ENCODE results near the gene NLRP13. TPM values are rescaled to one million over a fixed set of nuclear protein-coding genes. Genes with fewer than 3 reads are reported as not detected.

The NLRP13 gene
- total RNA-seq, 1 donor from 2014 or later, result not detected

- H3K4me3 ChIP-seq (ENCODE audit: insufficient read depth, low read depth, low read length), result no peak overlapping the region
- Mint-ChIP-seq H3K4me1 (ENCODE audit: low read depth, unreplicated experiment) (no peaks in the 10 kb centered on the region), H3K36me3 (ENCODE audit: low read depth, unreplicated experiment) (no peaks in the 10 kb centered on the region), H3K9me3 (ENCODE audit: unreplicated experiment) (peaks cover 26% of the 10 kb centered on the region), H3K4me3 (ENCODE audit: unreplicated experiment) (no peak overlapping the region), H3K27me3 (ENCODE audit: low read depth, unreplicated experiment) (no peaks in the 10 kb centered on the region), H3K27ac (ENCODE audit: unreplicated experiment) (no peak overlapping the region)
- no peaks in the 10 kb centered on the region for H3K27me3 ChIP-seq (ENCODE audit: insufficient read depth, low read length)
- no peaks in the 10 kb centered on the region for H3K4me1 ChIP-seq (ENCODE audit: insufficient read depth, low read length)
- FAIRE-seq, result no peak
- no peak overlapping the region for H3K4me2 ChIP-seq (ENCODE audit: low read length)
- peaks cover 8% of the 10 kb centered on the region for H3K9me3 ChIP-seq (ENCODE audit: insufficient read depth, low read depth, low read length)
- DNase-seq (ENCODE audit: low read depth), result no peak
- no peaks in the 10 kb centered on the region for H4K20me1 ChIP-seq (ENCODE audit: insufficient read depth, low read length)
- no peak overlapping the region for H3K27ac ChIP-seq (ENCODE audit: low read depth, low read length)
- no peak overlapping the region for H2AFZ ChIP-seq (ENCODE audit: low read depth, low read length)
- H3K79me2 ChIP-seq (ENCODE audit: insufficient read depth, low read length), result no peaks in the 10 kb centered on the region
- H3K36me3 ChIP-seq (ENCODE audit: insufficient read depth, low read length), result no peaks in the 10 kb centered on the region
- no peak for TF ChIP-seq CTCF (IDR thresholded peaks at IDR 0.05; ENCODE audit: insufficient read depth, low read depth, low read length)
- no peak for TF ChIP-seq EZH2 (IDR thresholded peaks at IDR 0.05; ENCODE audit: insufficient read depth, low read length)
- H3K9ac ChIP-seq (ENCODE audit: low read length), result no peak overlapping the region
These were observed 73.2 kb downstream of the NLRP13 start for GRCh38 chr19:55858969-55859368.

DNA sequence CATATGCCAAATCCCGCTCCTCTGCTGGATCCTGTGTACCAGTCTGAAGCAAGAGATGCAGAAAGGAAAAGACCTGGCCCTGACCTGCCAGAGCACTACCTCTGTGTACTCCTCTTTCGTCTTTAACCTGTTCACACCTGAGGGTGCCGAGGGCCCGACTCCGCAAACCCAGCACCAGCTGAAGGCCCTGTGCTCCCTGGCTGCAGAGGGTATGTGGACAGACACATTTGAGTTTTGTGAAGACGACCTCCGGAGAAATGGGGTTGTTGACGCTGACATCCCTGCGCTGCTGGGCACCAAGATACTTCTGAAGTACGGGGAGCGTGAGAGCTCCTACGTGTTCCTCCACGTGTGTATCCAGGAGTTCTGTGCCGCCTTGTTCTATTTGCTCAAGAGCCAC lies 73.7 kb downstream of the NLRP13 start:
- peaks cover 28% of the 10 kb centered on the region for H3K9me3 Mint-ChIP-seq (ENCODE audit: unreplicated experiment)
- Histone ChIP-seq H4K20me1 (ENCODE audit: insufficient read depth, low read length) (no peaks in the 10 kb centered on the region), H2AFZ (ENCODE audit: low read depth, low read length) (no peak overlapping the region), H3K9me3 (ENCODE audit: insufficient read depth, low read depth, low read length) (peaks cover 8% of the 10 kb centered on the region), H3K4me3 (ENCODE audit: insufficient read depth, low read depth, low read length) (no peak overlapping the region), H3K27me3 (ENCODE audit: insufficient read depth, low read length) (no peaks in the 10 kb centered on the region), H3K36me3 (ENCODE audit: insufficient read depth, low read length) (no peaks in the 10 kb centered on the region), H3K9ac (ENCODE audit: low read length) (no peak overlapping the region), H3K4me2 (ENCODE audit: low read length) (no peak overlapping the region), H3K4me1 (ENCODE audit: insufficient read depth, low read length) (no peaks in the 10 kb centered on the region), H3K27ac (ENCODE audit: low read depth, low read length) (no peak overlapping the region), H3K79me2 (ENCODE audit: insufficient read depth, low read length) (no peaks in the 10 kb centered on the region)
- no peak for DNase-seq (ENCODE audit: low read depth)
- no peak for FAIRE-seq
- H3K27ac Mint-ChIP-seq (ENCODE audit: unreplicated experiment), result no peak overlapping the region
- H3K27me3 Mint-ChIP-seq (ENCODE audit: low read depth, unreplicated experiment), result no peaks in the 10 kb centered on the region
- no peak overlapping the region for H3K4me3 Mint-ChIP-seq (ENCODE audit: unreplicated experiment)
- TF ChIP-seq EZH2 (IDR thresholded peaks at IDR 0.05; ENCODE audit: insufficient read depth, low read length) (no peak), CTCF (IDR thresholded peaks at IDR 0.05; ENCODE audit: insufficient read depth, low read depth, low read length) (no peak)
- no peaks in the 10 kb centered on the region for H3K36me3 Mint-ChIP-seq (ENCODE audit: low read depth, unreplicated experiment)
- H3K4me1 Mint-ChIP-seq (ENCODE audit: low read depth, unreplicated experiment), result no peaks in the 10 kb centered on the region

DNA sequence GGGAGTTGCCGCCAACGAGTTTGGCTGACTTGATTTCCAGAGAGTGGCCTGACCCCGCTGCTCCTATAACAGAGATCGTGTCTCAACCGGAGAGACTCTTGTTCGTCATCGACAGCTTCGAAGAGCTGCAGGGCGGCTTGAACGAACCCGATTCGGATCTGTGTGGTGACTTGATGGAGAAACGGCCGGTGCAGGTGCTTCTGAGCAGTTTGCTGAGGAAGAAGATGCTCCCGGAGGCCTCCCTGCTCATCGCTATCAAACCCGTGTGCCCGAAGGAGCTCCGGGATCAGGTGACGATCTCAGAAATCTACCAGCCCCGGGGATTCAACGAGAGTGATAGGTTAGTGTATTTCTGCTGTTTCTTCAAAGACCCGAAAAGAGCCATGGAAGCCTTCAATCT lies 74.2 kb downstream of the NLRP13 start:
- no peak overlapping the region for H3K4me3 Mint-ChIP-seq (ENCODE audit: unreplicated experiment)
- Histone ChIP-seq H2AFZ (ENCODE audit: low read depth, low read length) (no peak overlapping the region), H3K4me3 (ENCODE audit: insufficient read depth, low read depth, low read length) (no peak overlapping the region), H3K27me3 (ENCODE audit: insufficient read depth, low read length) (no peaks in the 10 kb centered on the region), H3K9ac (ENCODE audit: low read length) (no peak overlapping the region), H3K27ac (ENCODE audit: low read depth, low read length) (no peak overlapping the region), H3K4me1 (ENCODE audit: insufficient read depth, low read length) (no peaks in the 10 kb centered on the region), H3K9me3 (ENCODE audit: insufficient read depth, low read depth, low read length) (peaks cover 8% of the 10 kb centered on the region), H3K79me2 (ENCODE audit: insufficient read depth, low read length) (no peaks in the 10 kb centered on the region), H4K20me1 (ENCODE audit: insufficient read depth, low read length) (no peaks in the 10 kb centered on the region), H3K4me2 (ENCODE audit: low read length) (no peak overlapping the region), H3K36me3 (ENCODE audit: insufficient read depth, low read length) (no peaks in the 10 kb centered on the region)
- TF ChIP-seq CTCF (IDR thresholded peaks at IDR 0.05; ENCODE audit: insufficient read depth, low read depth, low read length) (no peak), EZH2 (IDR thresholded peaks at IDR 0.05; ENCODE audit: insufficient read depth, low read length) (no peak)
- no peaks in the 10 kb centered on the region for H3K27me3 Mint-ChIP-seq (ENCODE audit: low read depth, unreplicated experiment)
- H3K9me3 Mint-ChIP-seq (ENCODE audit: unreplicated experiment), result peaks cover 31% of the 10 kb centered on the region
- DNase-seq (ENCODE audit: low read depth) (no peak), FAIRE-seq (no peak)
- H3K4me1 Mint-ChIP-seq (ENCODE audit: low read depth, unreplicated experiment), result no peaks in the 10 kb centered on the region
- H3K27ac Mint-ChIP-seq (ENCODE audit: unreplicated experiment), result no peak overlapping the region
- H3K36me3 Mint-ChIP-seq (ENCODE audit: low read depth, unreplicated experiment), result no peaks in the 10 kb centered on the region
